HG03432 (cell line): Measurements from ENCODE around the gene HS6ST2.
"Not testable (repeated sequence)": the region's sequence is repeated elsewhere in the genome, so short reads cannot be mapped to it uniquely, and the experiment has no call there.

Source experiments
- ATAC-seq: cut with Tn5 transposase; IDR thresholded peaks from one replicate; pipeline ENCODE4 v1.9.1; 2021; ENCODE audit warnings: mild to moderate bottlenecking, moderate library complexity; ENCODE audit not compliant: unreplicated experiment

The HS6ST2 gene

GRCh38 chrX:132958091-132958703 is at the start of gene HS6ST2:
HS6ST2 (minus strand) TSS chrX:132958629.
- no peak for ATAC-seq

GRCh38 chrX:133007458-133007857 is 49.0 kb upstream of the HS6ST2 start:
- no peak for ATAC-seq

GRCh38 chrX:133005616-133006015 is 47.2 kb upstream of the HS6ST2 start:
- no peak for ATAC-seq

GRCh38 chrX:133005042-133005441 is 46.6 kb upstream of the HS6ST2 start:
- no peak for ATAC-seq

GRCh38 chrX:132999209-132999608 is 40.8 kb upstream of the HS6ST2 start:
- ATAC-seq = no peak

- ATAC-seq = no peak
Measured at GRCh38 chrX:132990835-132991234, 32.4 kb upstream of the HS6ST2 start.

- no peak for ATAC-seq
Measured at GRCh38 chrX:132986556-132986955, 28.1 kb upstream of the HS6ST2 start.

- no peak for ATAC-seq
Measured at GRCh38 chrX:132984058-132984650, 25.7 kb upstream of the HS6ST2 start.

- no peak for ATAC-seq
Measured at GRCh38 chrX:132983496-132983895, 25.1 kb upstream of the HS6ST2 start.

GRCh38 chrX:132980035-132980434 is 21.6 kb upstream of the HS6ST2 start:
- ATAC-seq = not testable (repeated sequence)

GRCh38 chrX:132968296-132968949 is 10.0 kb upstream of the HS6ST2 start:
- ATAC-seq = no peak

- ATAC-seq = no peak
Measured at GRCh38 chrX:132967049-132967448, 8.6 kb upstream of the HS6ST2 start.

- no peak for ATAC-seq
Measured at GRCh38 chrX:132965461-132965860, 7.0 kb upstream of the HS6ST2 start.

- ATAC-seq = no peak
Measured at GRCh38 chrX:132961511-132961910, 3.1 kb upstream of the HS6ST2 start.

GRCh38 chrX:132957211-132958090 is 978 bp downstream of the HS6ST2 start:
- ATAC-seq = no peak

GRCh38 chrX:132956421-132957210 is 1.8 kb downstream of the HS6ST2 start:
- no peak for ATAC-seq

- no peak for ATAC-seq
Measured at GRCh38 chrX:132955690-132956089, 2.7 kb downstream of the HS6ST2 start.

GRCh38 chrX:132954323-132954722 is 4.1 kb downstream of the HS6ST2 start:
- no peak for ATAC-seq

GRCh38 chrX:132953354-132953753 is 5.1 kb downstream of the HS6ST2 start:
- ATAC-seq = no peak

GRCh38 chrX:132948648-132949260 is 9.7 kb downstream of the HS6ST2 start:
- ATAC-seq = no peak
